Kidney capillary endothelial cell (primary cell): Measurements from ENCODE around the gene C1orf198.
"Not testable (repeated sequence)": the region's sequence is repeated elsewhere in the genome, so short reads cannot be mapped to it uniquely, and the experiment has no call there.

Experiments used
- DNase-seq: peaks from one replicate; pipeline ENCODE4 v3.0.0-alpha.2; 2018; ENCODE audit warnings: low spot score

Gene C1orf198

GRCh38 chr1:230860617-230861384 is 7.5 kb downstream of the C1orf198 start:
- no peak for DNase-seq

GRCh38 chr1:230858918-230859729 is 9.2 kb downstream of the C1orf198 start:
- DNase-seq = no peak

GRCh38 chr1:230858236-230858820 is 10.0 kb downstream of the C1orf198 start:
- no peak for DNase-seq

DNA sequence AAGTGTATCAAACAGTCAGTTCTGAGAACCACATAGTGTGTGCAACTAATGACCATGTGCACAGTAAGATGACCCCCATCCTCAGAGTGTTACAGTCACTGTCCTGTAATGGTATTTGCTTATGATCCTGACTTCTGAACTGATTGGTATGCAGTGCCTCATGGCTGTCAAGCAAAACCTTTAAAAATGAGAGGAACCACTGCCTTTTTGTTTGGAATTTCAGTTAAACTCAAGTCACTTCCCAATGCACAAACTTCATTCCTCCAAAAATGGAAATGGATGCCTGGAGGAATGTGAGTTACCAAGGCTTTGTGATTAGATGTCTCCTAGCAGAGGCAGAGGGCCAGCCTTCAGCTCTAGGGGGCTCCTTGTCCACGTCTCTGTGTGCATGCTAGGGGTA is 10.5 kb downstream of the C1orf198 start:
- DNase-seq = no peak

DNA sequence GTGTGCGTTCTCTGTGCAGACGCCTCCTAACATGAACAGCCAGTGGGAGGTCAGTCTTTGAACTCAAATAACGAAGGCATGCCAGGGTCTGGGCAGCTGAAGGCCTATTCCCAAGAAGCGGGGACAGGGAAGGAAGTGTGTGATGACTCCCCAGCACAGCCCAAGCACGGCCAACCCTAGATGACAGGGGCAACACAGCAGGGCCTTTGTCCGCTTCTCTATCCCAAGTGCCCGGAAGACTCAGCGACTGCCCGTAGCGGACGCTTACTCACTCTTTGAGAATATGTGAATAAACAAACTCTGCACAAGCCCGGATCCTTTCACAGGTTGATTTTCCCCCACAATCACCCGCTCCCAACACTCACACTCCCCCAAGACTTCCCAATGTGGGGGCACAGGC is 11.2 kb downstream of the C1orf198 start:
- DNase-seq = no peak

- no peak for DNase-seq
Measured at GRCh38 chr1:230855886-230856285, 12.4 kb downstream of the C1orf198 start.

DNA sequence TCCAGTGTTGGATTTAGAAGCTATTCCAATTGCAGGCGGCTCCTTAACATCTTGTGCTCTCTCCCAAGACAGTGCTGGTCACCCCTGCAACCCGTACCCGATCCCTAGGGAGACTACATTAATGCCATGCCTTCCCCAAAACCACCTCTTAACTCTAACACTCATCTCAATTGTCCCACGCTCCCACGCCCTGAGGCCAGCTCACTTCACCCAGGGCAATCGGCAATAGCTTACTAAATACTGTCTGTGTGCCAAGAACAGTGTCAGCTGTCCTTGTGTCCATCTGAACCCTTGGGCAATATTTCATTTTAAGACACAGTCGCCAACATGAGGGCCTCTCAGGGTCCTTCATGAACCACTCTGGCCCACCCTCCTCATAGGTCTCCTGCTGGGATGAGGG is 13.9 kb downstream of the C1orf198 start:
- DNase-seq = no peak

DNA sequence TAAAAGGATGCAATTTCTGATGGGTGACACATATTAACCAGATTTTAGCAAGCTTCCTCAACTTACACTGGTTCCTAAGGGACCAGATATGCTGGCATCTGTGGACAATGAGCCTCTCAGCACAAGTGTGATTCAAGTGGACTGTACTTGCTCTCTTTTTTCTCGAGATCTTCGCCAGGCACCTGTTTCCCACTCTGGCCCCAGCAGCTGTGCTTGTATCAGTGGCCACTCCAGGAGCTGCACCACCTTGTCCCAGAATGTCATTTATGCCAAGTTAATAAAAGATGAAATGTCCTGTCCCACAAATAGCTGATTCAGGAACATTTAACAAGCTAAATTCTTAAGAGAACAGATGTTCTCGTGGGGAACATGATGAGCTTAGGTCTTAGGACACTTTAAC is 14.6 kb downstream of the C1orf198 start:
- DNase-seq = no peak

DNA sequence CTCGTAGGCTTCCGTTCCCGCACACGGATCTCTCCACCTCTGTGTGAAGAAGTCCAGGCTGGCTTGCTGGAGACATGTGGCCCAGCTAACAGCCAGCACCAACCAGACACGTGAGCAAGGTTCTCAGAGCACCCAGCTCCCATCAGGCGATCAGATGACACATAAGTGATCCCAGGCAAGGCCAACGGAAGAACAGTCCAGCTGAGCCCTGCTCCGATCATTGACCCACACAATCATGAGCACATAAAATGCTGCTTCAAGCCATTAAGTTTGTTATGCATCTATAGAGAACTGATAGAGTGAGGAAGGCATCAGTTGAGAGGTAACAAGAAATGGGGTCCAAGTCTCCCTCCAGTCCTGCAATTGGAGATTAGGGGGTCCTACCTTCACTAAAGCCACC is 15.4 kb downstream of the C1orf198 start:
- no peak for DNase-seq

DNA sequence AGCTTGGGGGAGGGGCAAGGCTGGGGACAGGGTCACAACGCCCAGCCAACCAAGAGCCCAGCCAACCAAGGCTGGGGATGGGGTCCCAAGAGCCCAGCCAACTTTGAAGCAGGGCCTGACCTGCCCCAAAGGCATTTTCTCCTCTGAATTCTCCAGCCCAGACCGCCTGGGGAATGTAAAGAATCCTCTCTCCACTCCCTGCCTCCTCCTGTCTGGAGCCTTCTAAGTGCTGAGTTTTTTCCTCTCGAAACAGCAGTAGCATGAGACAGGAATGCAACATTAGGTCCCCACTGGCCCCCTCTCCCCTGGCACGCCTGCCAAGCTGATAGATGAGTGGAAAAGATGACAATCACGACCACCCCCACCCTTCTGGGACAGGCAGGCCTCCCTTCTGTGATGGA is 17.0 kb downstream of the C1orf198 start:
- DNase-seq = no peak

GRCh38 chr1:230850547-230850946 is 17.8 kb downstream of the C1orf198 start:
- no peak for DNase-seq

- DNase-seq = peak; percentile 7
Measured at GRCh38 chr1:230849451-230850224, 18.7 kb downstream of the C1orf198 start.

- no peak for DNase-seq
Measured at GRCh38 chr1:230848235-230848634, 20.1 kb downstream of the C1orf198 start.

- not testable (repeated sequence) for DNase-seq
Measured at GRCh38 chr1:230845184-230845583, 23.1 kb downstream of the C1orf198 start.

DNA sequence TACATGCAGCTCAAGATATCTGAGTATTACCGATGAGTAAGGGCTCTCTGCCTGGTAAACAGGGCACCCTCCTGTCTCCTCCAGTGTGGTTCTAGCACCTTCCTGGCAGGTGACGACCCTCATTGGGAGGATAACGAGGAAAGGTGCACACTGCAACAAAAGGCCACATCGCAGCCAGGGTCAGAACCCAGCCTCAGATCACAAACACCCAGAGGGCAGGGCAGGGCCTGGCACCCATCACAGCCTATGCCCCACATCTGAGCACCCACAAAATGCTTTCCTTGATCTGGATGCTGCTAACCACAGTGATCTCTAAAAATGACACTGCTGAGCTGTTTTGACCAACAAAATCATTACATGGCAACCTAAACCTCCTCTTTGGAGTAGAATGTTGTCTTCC is 23.8 kb downstream of the C1orf198 start:
- DNase-seq = no peak

- DNase-seq = no peak
Measured at GRCh38 chr1:230843503-230844309, 24.6 kb downstream of the C1orf198 start.

DNA sequence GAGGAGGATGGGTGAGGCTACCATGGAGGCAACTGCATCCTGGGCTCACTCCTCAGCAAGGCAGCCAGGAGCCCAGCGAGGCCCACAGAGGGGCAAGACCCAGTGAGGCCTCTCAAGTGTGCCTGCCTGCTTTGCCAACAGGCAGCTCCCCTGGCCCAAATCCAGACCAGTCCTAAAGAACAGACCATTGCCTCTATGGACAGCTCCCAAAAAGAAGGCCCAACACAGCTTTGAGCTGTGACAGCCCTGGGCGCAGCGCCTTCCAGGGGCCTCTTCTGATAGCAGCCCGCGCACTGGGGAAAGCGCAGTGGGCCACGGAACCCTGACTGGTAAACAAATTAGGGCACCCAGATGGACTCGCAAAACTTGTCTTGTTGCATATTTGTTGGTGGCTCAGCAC is 25.5 kb downstream of the C1orf198 start:
- DNase-seq = no peak

DNA sequence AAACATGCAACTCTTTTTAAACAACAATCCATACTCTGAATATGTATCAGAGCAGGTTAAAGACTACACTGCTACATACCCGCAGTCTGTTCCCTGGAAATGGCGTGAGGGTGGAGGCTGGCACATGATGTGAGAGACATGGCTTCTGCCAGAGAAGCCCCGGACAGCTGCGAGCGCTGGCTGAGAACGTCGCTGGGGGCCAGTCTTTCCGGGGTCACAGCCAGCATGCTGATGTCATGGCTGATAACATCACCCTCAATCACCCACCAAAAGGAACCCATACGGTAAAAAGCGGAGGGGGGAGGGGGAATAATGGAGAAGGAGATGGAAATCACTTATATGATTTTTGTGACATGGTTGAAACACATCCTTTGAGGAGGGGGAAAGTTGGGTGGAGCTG is 29.1 kb downstream of the C1orf198 start:
- no peak for DNase-seq

DNA sequence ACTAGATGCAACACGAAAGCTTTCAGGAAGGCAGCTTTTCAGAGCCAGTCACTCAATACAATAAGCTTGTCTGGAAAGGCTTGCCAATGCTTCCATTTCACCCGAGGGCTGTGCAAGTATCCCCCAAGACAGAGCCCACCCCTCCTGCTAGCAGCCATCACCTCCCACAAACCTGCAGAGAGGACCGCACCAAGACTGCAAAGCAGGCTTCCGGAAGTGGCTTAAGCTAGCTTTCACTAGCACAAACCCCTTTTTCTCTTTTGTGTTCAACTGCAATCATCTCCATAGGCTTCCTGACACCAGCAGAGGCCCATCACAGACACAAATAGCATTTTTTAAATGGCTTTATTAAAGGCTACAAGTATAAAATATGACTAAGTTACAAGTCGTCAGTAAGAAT is 31.5 kb downstream of the C1orf198 start:
- no peak for DNase-seq

- no peak for DNase-seq
Measured at GRCh38 chr1:230836347-230836746, 32.0 kb downstream of the C1orf198 start.

DNA sequence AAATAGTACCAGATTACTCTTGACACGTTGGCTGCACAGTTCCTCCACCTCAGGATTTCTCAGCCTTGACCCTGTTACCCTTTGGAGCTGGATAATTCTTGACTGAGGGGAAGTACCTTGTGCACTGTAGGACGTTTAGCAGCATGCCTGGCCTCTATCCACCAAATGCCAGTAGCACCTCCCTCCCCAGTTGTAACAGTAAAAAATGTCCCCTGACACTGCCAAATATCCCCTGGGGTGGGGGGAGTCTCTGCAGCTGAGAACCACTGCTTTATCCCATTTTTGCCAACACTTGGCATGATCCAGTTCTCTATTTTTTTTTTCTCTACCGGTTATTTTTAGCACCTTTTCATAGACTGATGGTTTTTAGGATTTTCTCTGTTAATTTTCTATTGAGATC is 34.0 kb downstream of the C1orf198 start:
- DNase-seq = no peak
